ENCODE measurements around the gene TBKBP1. TPM values are rescaled to one million over a fixed set of nuclear protein-coding genes. Genes with fewer than 3 reads are reported as not detected.

TBKBP1 gene
- total RNA-seq, 4 donors from 2014 or later: 4.0 to 15.6 (median 10.5) TPM

DNA sequence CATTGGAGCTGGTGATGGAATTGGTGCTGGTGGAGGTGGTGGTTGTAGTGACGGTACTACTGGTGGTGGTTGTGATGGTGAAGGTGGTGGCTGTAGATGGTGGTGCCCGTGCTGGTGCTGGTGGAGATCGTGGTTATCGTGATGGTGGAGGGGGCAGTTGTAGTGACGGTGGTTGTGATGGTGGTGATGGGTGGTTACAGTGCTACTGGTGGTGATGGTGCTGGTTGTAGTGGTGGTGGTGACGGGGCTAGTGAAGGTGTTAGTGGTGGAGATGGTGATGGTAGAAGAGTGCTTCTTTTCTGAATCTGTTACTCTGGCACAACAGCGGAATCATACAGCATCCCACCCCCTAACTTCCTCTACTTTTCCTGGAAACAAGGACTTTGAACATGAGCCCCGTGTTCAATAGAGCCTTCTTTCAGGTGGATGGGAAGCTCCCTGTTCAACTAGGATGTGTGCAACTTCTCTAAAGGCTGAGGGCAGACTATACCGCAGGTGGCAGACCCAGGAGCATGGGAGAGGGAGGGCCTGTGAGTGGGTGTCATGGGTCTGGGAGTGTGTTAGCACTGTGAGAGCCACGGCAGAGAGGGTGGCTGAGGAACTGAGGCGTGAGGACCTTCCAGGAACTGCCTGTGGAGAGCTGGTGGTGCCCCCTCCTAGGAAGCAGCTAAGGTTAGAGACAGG is 47.3 kb downstream of the TBKBP1 start:
- DNase-seq (ENCODE audit: low spot score): no peak
- no peak for ATAC-seq (ENCODE audit: low FRiP score)
- TF ChIP-seq, protein P1, sequence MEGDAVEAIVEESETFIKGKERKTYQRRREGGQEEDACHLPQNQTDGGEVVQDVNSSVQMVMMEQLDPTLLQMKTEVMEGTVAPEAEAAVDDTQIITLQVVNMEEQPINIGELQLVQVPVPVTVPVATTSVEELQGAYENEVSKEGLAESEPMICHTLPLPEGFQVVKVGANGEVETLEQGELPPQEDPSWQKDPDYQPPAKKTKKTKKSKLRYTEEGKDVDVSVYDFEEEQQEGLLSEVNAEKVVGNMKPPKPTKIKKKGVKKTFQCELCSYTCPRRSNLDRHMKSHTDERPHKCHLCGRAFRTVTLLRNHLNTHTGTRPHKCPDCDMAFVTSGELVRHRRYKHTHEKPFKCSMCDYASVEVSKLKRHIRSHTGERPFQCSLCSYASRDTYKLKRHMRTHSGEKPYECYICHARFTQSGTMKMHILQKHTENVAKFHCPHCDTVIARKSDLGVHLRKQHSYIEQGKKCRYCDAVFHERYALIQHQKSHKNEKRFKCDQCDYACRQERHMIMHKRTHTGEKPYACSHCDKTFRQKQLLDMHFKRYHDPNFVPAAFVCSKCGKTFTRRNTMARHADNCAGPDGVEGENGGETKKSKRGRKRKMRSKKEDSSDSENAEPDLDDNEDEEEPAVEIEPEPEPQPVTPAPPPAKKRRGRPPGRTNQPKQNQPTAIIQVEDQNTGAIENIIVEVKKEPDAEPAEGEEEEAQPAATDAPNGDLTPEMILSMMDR (IDR thresholded peaks at IDR 0.05): no peak

DNA sequence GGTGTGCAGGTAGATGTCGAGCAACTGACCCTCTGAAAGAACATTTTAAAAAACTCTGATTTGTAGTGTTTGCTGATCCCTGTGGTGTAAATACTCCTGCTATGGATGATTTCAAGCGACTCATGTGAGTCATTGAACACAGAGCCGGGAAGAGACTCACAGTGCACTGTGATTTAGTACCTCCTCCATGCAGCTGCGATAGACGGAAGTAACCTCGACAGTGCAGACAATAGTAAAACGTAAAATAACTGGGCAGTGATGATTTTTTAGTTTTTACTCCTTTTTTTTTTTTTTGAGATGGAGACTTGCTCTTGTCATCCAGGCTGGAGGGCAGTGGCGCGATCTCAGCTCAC is 47.8 kb downstream of the TBKBP1 start:
- DNase-seq (ENCODE audit: low spot score) (no peak), ATAC-seq (ENCODE audit: low FRiP score) (no peak)
- TF ChIP-seq, protein P1 (IDR thresholded peaks at IDR 0.05): no peak

DNA sequence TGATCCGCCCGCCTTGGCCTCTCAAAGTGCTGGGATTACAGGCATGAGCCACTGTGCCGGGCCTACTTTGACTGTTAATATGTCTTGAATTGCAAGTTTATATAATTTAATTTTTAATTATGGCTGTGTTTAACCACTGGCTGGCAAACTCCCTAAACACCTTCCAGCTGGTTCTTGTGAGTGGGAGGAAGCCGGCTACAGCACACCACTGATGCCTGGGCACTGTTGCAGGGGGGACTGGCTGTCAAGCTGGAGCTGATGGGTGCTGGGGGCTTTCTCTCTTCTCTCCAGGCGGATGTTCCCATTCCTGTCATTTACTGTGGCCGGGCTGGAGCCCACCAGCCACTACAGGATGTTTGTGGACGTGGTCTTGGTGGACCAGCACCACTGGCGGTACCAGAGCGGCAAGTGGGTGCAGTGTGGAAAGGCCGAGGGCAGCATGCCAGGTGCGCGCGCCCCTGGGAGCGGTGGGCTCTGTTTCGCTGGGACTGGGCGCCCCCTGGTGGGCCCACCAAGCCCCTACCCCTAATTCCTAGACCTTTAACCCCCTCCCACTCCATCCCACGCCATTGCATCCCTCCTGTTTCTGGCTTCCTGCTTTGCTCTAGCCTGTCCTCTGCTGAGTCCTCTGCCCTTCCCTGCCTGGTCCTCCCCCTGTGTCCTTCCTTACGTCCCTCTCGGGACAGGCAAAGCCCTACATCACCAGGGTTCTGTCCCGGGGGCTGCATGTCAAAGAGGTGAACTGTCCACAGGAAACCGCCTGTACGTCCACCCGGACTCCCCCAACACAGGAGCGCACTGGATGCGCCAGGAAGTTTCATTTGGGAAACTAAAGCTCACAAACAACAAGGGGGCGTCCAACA is 48.6 kb downstream of the TBKBP1 start:
- TF ChIP-seq, protein P1 (IDR thresholded peaks at IDR 0.05): no peak
- DNase-seq (ENCODE audit: low spot score): no peak
- no peak for ATAC-seq (ENCODE audit: low FRiP score)

DNA sequence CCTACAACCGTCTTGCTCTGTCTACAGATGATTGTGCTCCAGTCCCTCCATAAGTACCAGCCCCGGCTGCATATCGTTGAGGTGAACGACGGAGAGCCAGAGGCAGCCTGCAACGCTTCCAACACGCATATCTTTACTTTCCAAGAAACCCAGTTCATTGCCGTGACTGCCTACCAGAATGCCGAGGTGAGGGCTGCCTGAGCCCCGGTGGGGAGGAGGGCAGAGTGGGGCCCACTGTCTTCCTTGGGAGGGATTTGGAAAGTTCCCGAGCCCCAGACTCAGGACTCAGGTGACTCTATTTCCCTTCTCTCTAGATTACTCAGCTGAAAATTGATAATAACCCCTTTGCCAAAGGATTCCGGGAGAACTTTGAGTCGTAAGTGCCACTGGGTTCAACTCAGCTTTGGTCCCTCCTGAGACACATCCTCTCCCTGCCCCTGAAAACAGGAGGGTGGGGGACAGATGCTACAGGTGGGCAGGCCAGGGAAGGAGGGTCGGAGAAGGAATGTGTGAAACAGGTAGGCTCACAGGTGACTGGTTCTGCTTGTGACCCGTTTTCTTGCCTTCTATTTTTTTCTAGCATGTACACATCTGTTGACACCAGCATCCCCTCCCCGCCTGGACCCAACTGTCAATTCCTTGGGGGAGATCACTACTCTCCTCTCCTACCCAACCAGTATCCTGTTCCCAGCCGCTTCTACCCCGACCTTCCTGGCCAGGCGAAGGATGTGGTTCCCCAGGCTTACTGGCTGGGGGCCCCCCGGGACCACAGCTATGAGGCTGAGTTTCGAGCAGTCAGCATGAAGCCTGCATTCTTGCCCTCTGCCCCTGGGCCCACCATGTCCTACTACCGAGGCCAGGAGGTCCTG is 50.4 kb downstream of the TBKBP1 start:
- TF ChIP-seq, protein P1 (IDR thresholded peaks at IDR 0.05): no peak
- DNase-seq (ENCODE audit: low spot score) (no peak), ATAC-seq (ENCODE audit: low FRiP score) (no peak)

DNA sequence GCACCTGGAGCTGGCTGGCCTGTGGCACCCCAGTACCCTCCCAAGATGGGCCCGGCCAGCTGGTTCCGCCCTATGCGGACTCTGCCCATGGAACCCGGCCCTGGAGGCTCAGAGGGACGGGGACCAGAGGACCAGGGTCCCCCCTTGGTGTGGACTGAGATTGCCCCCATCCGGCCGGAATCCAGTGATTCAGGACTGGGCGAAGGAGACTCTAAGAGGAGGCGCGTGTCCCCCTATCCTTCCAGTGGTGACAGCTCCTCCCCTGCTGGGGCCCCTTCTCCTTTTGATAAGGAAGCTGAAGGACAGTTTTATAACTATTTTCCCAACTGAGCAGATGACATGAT is 51.0 kb downstream of the TBKBP1 start:
- ATAC-seq (ENCODE audit: low FRiP score): no peak
- no peak for DNase-seq (ENCODE audit: low spot score)
- TF ChIP-seq, protein P1 (IDR thresholded peaks at IDR 0.05): no peak

DNA sequence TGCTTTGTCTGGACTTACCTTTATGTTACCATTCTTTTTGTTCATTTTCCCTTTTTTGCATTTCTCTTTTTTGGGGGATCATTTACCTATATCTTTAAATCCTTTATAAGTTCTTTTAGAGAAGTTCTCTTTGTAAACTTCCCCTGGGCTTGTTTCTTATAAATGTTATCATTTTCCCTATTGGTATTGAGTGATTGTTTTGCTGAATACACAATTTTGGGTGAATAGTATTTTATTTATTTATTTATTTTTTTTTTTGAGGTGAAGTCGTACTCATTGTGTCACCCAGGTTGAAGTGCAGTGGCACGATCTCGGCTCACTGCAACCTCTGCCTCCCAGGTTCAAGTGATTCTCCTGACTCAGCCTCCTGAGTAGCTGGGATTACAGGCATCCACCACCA is 57.5 kb downstream of the TBKBP1 start:
- TF ChIP-seq, protein P1 (IDR thresholded peaks at IDR 0.05): no peak
- DNase-seq (ENCODE audit: low spot score): no peak
- no peak for ATAC-seq (ENCODE audit: low FRiP score)
